ENCODE data around the gene SIRPG. TPM values are rescaled to one million over a fixed set of nuclear protein-coding genes. Genes with fewer than 3 reads are reported as not detected.

Gene SIRPG
- polyA plus RNA-seq, 2 donors, result 0.62 to 0.79 TPM

- no peaks in the 10 kb centered on the region for H3K27me3 ChIP-seq (ENCODE audit: control insufficient read depth in 1 of 2, insufficient read depth in 2 of 2, low read length in 2 of 2)
- peaks cover 0 to 2% of the 10 kb centered on the region in 2 donors for H3K9me3 ChIP-seq (ENCODE audit: control insufficient read depth in 2 of 2, insufficient read depth in 1 of 2, low read depth in 1 of 2, low read length in 1 of 2)
- H3K36me3 ChIP-seq (ENCODE audit: control insufficient read depth in 2 of 2, insufficient read depth in 2 of 2, low read length in 1 of 2), result no peaks in the 10 kb centered on the region
- no peak overlapping the region for H3K27ac ChIP-seq (ENCODE audit: low read depth in 2 of 2, low read length in 1 of 2)
- no peak overlapping the region for H3K4me3 ChIP-seq (ENCODE audit: low read depth in 1 of 2, low read length in 2 of 2)
- 81 to 90% methylated on average over 5 of the region's 5 CpGs for WGBS, 2 donors
- H3K4me1 ChIP-seq (ENCODE audit: control insufficient read depth in 2 of 2, insufficient read depth in 2 of 2, low read length in 1 of 2), result no peaks in the 10 kb centered on the region
Observed at GRCh38 chr20:1630186-1630585, 27.4 kb downstream of the SIRPG start.

DNA sequence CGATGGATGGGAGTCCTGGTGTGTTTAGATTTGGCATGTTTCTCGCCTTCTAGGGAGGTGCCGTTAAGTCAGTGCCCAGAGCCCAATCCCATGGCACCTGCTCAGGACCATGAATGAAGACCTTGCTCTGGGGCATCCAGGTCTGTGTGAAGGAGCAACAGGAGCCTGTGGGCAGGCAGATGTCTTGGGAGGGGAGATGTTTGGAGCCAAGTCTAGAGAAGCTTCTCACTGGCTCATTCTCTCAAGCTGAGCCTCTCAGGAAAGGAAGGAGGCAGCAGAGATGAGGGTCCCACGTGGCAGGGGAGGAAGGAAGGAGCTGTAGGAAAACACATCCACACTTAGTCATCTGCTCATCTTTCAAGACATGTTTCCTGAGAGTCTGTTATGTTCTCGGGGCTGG lies 28.3 kb downstream of the SIRPG start:
- H3K36me3 ChIP-seq (ENCODE audit: control insufficient read depth in 2 of 2, insufficient read depth in 2 of 2, low read length in 1 of 2), result no peaks in the 10 kb centered on the region
- peaks cover 0 to 2% of the 10 kb centered on the region in 2 donors for H3K9me3 ChIP-seq (ENCODE audit: control insufficient read depth in 2 of 2, insufficient read depth in 1 of 2, low read depth in 1 of 2, low read length in 1 of 2)
- 78 to 81% methylated on average over 5 of the region's 5 CpGs for WGBS, 2 donors
- H3K4me1 ChIP-seq (ENCODE audit: control insufficient read depth in 2 of 2, insufficient read depth in 2 of 2, low read length in 1 of 2), result no peaks in the 10 kb centered on the region
- no peak overlapping the region for H3K4me3 ChIP-seq (ENCODE audit: low read depth in 1 of 2, low read length in 2 of 2)
- no peak overlapping the region for H3K27ac ChIP-seq (ENCODE audit: low read depth in 2 of 2, low read length in 1 of 2)
- no peaks in the 10 kb centered on the region for H3K27me3 ChIP-seq (ENCODE audit: control insufficient read depth in 1 of 2, insufficient read depth in 2 of 2, low read length in 2 of 2)

GRCh38 chr20:1628621-1629020 lies 29.0 kb downstream of the SIRPG start:
- no peak overlapping the region for H3K4me3 ChIP-seq (ENCODE audit: low read depth in 1 of 2, low read length in 2 of 2)

DNA sequence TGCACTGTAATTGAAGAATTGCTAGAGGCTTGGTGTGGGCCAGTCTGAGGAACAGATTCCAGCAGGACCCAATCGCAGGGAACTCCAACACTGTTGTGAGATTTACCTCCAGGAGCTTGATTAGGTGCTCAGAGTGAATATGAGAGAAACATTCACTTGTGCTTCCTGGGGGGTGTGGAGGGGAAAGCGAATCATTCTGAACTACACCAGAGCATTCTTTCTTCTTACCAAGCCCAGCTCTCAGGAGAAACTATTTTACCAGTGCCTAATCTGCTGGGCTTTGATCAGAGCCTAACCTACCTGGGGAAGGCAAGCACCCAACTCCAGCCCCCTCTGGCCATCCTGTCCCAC lies 30.4 kb downstream of the SIRPG start:
- H3K27ac ChIP-seq (ENCODE audit: low read depth in 2 of 2, low read length in 1 of 2), result no peak overlapping the region
- H3K36me3 ChIP-seq (ENCODE audit: control insufficient read depth in 2 of 2, insufficient read depth in 2 of 2, low read length in 1 of 2), result no peaks in the 10 kb centered on the region
- H3K4me1 ChIP-seq (ENCODE audit: control insufficient read depth in 2 of 2, insufficient read depth in 2 of 2, low read length in 1 of 2), result no peaks in the 10 kb centered on the region
- no peak overlapping the region for H3K4me3 ChIP-seq (ENCODE audit: low read depth in 1 of 2, low read length in 2 of 2)
- WGBS, 2 donors, result 81 to 88% methylated on average over 2 of the region's 2 CpGs
- H3K27me3 ChIP-seq (ENCODE audit: control insufficient read depth in 1 of 2, insufficient read depth in 2 of 2, low read length in 2 of 2), result no peaks in the 10 kb centered on the region
- peaks cover 0 to 2% of the 10 kb centered on the region in 2 donors for H3K9me3 ChIP-seq (ENCODE audit: control insufficient read depth in 2 of 2, insufficient read depth in 1 of 2, low read depth in 1 of 2, low read length in 1 of 2)

More at GRCh38 chr20:1628621-1629020, 29.0 kb downstream of the SIRPG start:
- no peaks in the 10 kb centered on the region for H3K27me3 ChIP-seq (ENCODE audit: control insufficient read depth in 1 of 2, insufficient read depth in 2 of 2, low read length in 2 of 2)
- no peaks in the 10 kb centered on the region for H3K4me1 ChIP-seq (ENCODE audit: control insufficient read depth in 2 of 2, insufficient read depth in 2 of 2, low read length in 1 of 2)
- H3K9me3 ChIP-seq (ENCODE audit: control insufficient read depth in 2 of 2, insufficient read depth in 1 of 2, low read depth in 1 of 2, low read length in 1 of 2), result peaks cover 0 to 2% of the 10 kb centered on the region in 2 donors
- H3K27ac ChIP-seq (ENCODE audit: low read depth in 2 of 2, low read length in 1 of 2), result no peak overlapping the region
- 76 to 83% methylated on average over 5 of the region's 5 CpGs for WGBS, 2 donors
- H3K36me3 ChIP-seq (ENCODE audit: control insufficient read depth in 2 of 2, insufficient read depth in 2 of 2, low read length in 1 of 2), result no peaks in the 10 kb centered on the region

- H3K4me1 ChIP-seq (ENCODE audit: control insufficient read depth in 2 of 2, insufficient read depth in 2 of 2, low read length in 1 of 2), result no peaks in the 10 kb centered on the region
- 60 to 80% methylated on average over 3 of the region's 3 CpGs for WGBS, 2 donors
- H3K9me3 ChIP-seq (ENCODE audit: control insufficient read depth in 2 of 2, insufficient read depth in 1 of 2, low read depth in 1 of 2, low read length in 1 of 2), result peaks cover 0 to 2% of the 10 kb centered on the region in 2 donors
- H3K36me3 ChIP-seq (ENCODE audit: control insufficient read depth in 2 of 2, insufficient read depth in 2 of 2, low read length in 1 of 2), result no peaks in the 10 kb centered on the region
- H3K4me3 ChIP-seq (ENCODE audit: low read depth in 1 of 2, low read length in 2 of 2), result no peak overlapping the region
- H3K27me3 ChIP-seq (ENCODE audit: control insufficient read depth in 1 of 2, insufficient read depth in 2 of 2, low read length in 2 of 2), result no peaks in the 10 kb centered on the region
- no peak overlapping the region for H3K27ac ChIP-seq (ENCODE audit: low read depth in 2 of 2, low read length in 1 of 2)
Observed at GRCh38 chr20:1626528-1627199, 30.9 kb downstream of the SIRPG start.

DNA sequence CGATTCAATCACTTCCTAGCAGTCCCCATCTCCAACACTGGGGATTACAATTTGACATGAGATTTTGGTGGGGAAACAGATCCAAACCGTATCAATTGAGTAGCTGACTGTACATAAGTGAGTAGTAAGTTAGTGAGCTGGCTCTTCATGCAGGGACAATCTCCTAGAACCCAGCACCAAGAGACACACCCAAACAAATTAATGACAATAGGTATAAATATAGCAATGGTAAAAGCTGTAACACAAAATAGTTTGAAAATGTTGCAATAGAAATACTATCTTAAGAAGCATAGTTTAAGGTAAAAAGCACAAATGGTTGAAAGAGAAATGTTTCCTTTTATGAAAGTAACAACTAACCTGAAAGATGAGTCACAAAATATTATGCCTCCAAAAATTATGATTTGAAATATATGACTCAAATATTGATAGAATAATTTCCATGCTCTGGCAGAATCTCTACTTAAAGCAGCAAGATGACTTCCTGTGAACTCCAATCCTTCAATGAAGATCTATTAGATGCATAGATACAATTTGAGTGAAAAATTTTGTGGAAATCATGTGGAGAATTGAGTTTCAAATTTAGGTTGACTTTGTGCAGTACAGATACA lies 32.4 kb downstream of the SIRPG start:
- Histone ChIP-seq H3K36me3 (ENCODE audit: control insufficient read depth in 2 of 2, insufficient read depth in 2 of 2, low read length in 1 of 2) (no peaks in the 10 kb centered on the region), H3K27me3 (ENCODE audit: control insufficient read depth in 1 of 2, insufficient read depth in 2 of 2, low read length in 2 of 2) (no peaks in the 10 kb centered on the region), H3K4me3 (ENCODE audit: low read depth in 1 of 2, low read length in 2 of 2) (no peak overlapping the region), H3K9me3 (ENCODE audit: control insufficient read depth in 2 of 2, insufficient read depth in 1 of 2, low read depth in 1 of 2, low read length in 1 of 2) (peaks cover 0 to 2% of the 10 kb centered on the region in 2 donors), H3K27ac (ENCODE audit: low read depth in 2 of 2, low read length in 1 of 2) (no peak overlapping the region), H3K4me1 (ENCODE audit: control insufficient read depth in 2 of 2, insufficient read depth in 2 of 2, low read length in 1 of 2) (no peaks in the 10 kb centered on the region)
- WGBS, 2 donors, result 60 to 66% methylated on average over 2 of the region's 2 CpGs

- Histone ChIP-seq H3K9me3 (ENCODE audit: control insufficient read depth in 2 of 2, insufficient read depth in 1 of 2, low read depth in 1 of 2, low read length in 1 of 2) (peaks cover 0 to 3% of the 10 kb centered on the region in 2 donors), H3K36me3 (ENCODE audit: control insufficient read depth in 2 of 2, insufficient read depth in 2 of 2, low read length in 1 of 2) (no peaks in the 10 kb centered on the region), H3K27ac (ENCODE audit: low read depth in 2 of 2, low read length in 1 of 2) (no peak overlapping the region), H3K27me3 (ENCODE audit: control insufficient read depth in 1 of 2, insufficient read depth in 2 of 2, low read length in 2 of 2) (no peaks in the 10 kb centered on the region), H3K4me1 (ENCODE audit: control insufficient read depth in 2 of 2, insufficient read depth in 2 of 2, low read length in 1 of 2) (no peaks in the 10 kb centered on the region), H3K4me3 (ENCODE audit: low read depth in 1 of 2, low read length in 2 of 2) (no peak overlapping the region)
- WGBS, 2 donors, result 85 to 90% methylated on average over 14 of the region's 14 CpGs
Observed at GRCh38 chr20:1623501-1624205, 33.9 kb downstream of the SIRPG start.

DNA sequence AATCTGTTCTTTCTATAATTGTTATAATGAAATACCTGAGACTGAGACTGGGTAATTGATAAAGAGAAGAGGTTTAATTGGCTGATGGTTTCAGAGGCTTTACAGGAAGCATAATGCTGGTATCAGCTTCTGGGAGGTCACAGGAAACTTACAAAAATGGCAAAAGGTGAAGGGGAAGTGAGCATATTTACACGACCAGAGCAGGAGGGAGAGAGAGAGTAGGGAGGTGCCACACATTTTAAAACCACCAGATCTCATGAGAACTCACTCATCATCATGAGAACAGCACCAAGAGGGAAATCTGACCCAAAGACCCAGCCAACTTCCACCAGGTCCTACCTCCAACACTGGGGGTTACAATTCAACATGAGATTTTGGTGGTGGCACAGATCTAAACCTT lies 35.1 kb downstream of the SIRPG start:
- H3K9me3 ChIP-seq (ENCODE audit: control insufficient read depth in 2 of 2, insufficient read depth in 1 of 2, low read depth in 1 of 2, low read length in 1 of 2), result peaks cover 0 to 3% of the 10 kb centered on the region in 2 donors
- H3K27me3 ChIP-seq (ENCODE audit: control insufficient read depth in 1 of 2, insufficient read depth in 2 of 2, low read length in 2 of 2), result no peaks in the 10 kb centered on the region
- no peak overlapping the region for H3K4me3 ChIP-seq (ENCODE audit: low read depth in 1 of 2, low read length in 2 of 2)
- H3K4me1 ChIP-seq (ENCODE audit: control insufficient read depth in 2 of 2, insufficient read depth in 2 of 2, low read length in 1 of 2), result no peaks in the 10 kb centered on the region
- WGBS, 2 donors, result 13 to 20% methylated on average over 1 of the region's 1 CpG
- H3K27ac ChIP-seq (ENCODE audit: low read depth in 2 of 2, low read length in 1 of 2), result no peak overlapping the region
- no peaks in the 10 kb centered on the region for H3K36me3 ChIP-seq (ENCODE audit: control insufficient read depth in 2 of 2, insufficient read depth in 2 of 2, low read length in 1 of 2)

- Histone ChIP-seq H3K4me1 (ENCODE audit: control insufficient read depth in 2 of 2, insufficient read depth in 2 of 2, low read length in 1 of 2) (no peaks in the 10 kb centered on the region), H3K4me3 (ENCODE audit: low read depth in 1 of 2, low read length in 2 of 2) (no peak overlapping the region), H3K9me3 (ENCODE audit: control insufficient read depth in 2 of 2, insufficient read depth in 1 of 2, low read depth in 1 of 2, low read length in 1 of 2) (peaks cover 0 to 3% of the 10 kb centered on the region in 2 donors), H3K27me3 (ENCODE audit: control insufficient read depth in 1 of 2, insufficient read depth in 2 of 2, low read length in 2 of 2) (no peaks in the 10 kb centered on the region), H3K27ac (ENCODE audit: low read depth in 2 of 2, low read length in 1 of 2) (no peak overlapping the region), H3K36me3 (ENCODE audit: control insufficient read depth in 2 of 2, insufficient read depth in 2 of 2, low read length in 1 of 2) (no peaks in the 10 kb centered on the region)
- WGBS, 2 donors, result 79 to 83% methylated on average over 1 of the region's 1 CpG
Observed at GRCh38 chr20:1621316-1621715, 36.3 kb downstream of the SIRPG start.
